C1 segment of cervical spinal cord (tissue), 14 donors: Measurements from ENCODE around the gene TBX22.
"Not testable (repeated sequence)": the region's sequence is repeated elsewhere in the genome, so short reads cannot be mapped to it uniquely, and the experiment has no call there.

Experiments used
- DNase-seq, 14 donors: peaks; one replicate each; lab custom pipeline; 2025; lab: John Stamatoyannopoulos, UW

TBX22 gene, protein sequence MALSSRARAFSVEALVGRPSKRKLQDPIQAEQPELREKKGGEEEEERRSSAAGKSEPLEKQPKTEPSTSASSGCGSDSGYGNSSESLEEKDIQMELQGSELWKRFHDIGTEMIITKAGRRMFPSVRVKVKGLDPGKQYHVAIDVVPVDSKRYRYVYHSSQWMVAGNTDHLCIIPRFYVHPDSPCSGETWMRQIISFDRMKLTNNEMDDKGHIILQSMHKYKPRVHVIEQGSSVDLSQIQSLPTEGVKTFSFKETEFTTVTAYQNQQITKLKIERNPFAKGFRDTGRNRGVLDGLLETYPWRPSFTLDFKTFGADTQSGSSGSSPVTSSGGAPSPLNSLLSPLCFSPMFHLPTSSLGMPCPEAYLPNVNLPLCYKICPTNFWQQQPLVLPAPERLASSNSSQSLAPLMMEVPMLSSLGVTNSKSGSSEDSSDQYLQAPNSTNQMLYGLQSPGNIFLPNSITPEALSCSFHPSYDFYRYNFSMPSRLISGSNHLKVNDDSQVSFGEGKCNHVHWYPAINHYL

DNA sequence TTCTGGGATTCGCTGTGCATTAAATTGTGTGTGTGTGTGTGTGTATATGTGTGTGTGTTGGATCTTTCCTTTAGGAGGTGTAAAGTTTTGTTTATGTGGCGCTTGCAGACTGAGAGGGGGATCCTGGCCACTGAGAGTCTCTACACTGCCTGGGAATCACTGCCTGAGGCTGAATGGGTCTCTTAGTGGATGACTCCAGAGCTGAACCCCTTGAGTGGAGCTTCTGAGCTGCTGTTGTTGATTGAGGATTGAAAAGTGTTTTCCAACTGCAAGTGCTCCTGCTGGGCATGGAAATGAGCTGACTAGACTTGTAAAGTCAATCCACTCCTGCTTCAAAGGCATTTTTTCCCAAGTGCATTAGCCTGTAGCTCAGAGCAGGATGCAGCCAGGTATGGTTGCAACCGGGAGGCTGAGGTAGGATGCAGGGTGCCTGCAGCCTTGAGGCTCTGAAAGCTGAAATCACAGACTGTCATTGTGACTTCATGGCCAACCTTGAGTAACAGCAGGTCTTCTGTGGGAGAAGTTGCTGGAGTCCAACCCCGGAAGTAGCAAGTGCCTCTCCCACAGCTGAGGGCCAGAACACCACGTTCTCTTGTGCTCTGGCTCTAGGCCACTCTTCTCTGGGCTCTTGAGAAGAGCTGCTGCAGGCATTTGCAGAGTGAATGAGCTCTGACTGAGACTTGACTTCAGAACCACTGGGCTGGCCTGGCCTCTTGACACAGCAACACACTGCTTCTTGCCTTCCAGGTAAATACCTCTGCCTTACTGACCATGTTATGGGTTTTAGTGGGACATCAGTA lies at the start of gene TBX22:
TSS of gene TBX22 (plus strand) at position 613 of the 800 bp plus-strand sequence. CDS start 7,517 bp downstream, outside the sequence.
- DNase-seq = no peak

DNA sequence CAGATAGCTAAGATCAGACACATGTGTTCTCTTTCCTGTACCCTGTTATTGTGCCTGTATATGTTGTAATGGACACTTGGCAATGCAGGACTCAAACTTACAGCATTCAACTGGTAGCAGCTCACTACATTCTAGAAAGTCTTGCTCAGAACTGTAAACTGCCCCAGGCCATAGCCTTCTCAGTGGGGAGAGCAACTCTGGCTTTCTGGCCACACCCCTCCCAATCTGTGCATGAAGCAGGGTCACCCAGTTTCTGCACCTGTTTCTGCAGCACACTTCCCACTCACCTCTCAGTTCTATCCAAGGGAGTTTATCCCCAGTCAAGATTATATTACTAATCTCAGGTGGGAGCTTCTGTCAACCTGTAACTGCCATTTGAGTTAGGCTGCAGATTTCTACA lies 38.9 kb upstream of the TBX22 start:
- no peak for DNase-seq

DNA sequence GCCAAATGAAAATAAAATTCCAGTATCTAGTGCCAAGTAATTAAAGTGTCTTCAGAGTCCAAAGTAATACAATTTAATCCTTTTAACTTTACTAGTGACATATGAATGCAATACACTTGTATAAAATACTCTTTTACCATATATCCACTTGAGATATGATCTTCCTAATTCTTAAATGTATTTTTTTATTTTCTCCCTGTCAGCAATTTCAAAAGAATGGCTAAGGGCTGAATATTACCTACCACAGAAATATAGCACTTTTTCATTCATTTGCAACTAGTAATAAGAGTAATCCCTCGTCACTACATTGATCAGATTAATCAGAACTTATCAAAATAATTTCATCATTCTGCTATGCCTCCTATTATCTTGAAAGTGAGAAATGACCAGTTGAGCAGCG lies 10.1 kb upstream of the TBX22 start:
- DNase-seq = no peak

DNA sequence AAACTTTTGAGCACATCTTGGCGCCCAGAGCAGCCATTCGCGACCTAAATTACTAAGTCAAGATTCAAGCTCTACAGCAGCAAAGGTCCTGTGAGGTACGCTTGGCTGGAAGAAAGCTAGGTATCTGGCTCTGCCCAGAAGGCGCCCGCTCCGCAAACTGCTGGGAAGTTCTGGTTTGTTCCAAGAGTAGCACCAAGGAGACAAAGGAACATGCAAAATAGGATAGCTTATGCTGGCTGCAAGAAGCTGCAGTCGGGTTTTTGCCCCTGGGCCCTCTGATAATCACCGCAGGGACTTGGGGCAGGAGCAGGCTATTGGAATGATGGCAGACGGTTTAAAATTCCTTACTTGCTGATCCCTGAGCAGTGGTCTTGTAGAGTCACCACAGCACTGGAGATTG lies 3.0 kb upstream of the TBX22 start:
- DNase-seq = no peak

DNA sequence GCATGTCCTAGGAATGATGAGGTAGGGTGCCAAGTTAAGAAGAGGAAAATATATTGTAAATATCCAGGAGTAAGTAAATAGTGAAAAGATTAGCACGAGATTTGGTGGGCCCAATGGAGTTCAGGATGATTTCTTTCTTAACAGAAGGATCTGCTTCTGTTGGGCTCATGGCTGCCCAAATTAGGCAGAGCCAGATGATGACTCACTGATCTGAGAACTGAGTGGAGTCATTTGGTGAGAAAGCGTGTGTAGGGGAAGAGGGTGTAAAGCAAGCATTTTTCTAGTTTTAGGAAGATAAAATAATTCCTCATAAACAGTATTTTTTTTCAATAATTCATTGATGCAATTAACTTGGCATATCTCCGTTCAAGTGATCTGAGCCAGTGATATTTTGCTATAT lies 1.6 kb downstream of the TBX22 start:
- DNase-seq = no peak

DNA sequence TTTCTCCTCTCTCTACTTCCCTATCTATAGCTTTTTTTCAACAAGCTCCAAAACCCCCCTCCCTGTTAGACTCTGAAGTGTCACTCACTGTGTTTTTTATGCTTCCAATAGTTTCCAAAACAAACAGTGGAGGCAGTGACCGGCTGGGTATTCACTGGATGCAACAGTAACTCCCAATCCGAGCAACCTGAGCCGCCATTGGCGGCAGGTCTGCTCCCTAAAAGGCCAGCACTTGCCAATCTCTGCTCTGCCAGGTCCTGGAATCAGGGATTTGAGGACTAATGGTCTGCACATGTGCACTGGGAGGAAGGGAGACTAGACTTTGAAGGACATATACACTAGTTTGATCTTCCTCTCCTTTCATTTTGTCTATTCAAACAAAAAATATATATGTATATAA lies 7.1 kb downstream of the TBX22 start:
- DNase-seq = no peak

DNA sequence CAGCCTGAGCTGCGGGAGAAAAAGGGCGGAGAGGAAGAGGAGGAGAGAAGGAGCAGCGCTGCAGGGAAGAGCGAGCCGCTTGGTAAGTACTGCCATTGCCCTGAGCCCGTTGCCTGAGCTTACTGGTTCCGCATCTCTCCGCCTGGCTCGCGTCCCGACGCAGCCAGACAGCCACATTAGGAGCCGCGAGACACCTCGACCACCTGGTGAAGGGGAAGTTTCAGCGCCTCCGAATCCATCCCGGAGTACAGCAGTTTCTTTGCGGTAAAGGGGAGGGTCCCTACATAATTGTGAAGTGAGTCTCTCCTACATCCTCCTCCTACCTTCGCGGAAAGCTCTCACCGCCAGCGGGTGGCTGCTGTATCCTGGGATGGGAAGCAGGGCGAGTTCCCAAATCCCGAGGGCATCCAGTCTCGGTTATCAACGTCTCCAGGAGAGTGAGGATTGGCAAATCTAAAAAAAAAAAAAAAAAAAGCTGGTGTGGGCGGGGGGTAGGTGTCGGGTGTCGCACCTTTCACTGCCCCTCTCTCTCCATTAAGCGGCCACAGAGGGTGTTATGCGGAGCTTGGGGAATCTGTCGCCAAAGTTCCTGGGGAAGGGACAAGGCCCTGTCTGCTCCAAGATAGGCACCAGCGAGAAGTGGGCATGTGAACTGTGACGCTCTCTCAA lies 7.9 kb downstream of the TBX22 start:
- DNase-seq = no peak

DNA sequence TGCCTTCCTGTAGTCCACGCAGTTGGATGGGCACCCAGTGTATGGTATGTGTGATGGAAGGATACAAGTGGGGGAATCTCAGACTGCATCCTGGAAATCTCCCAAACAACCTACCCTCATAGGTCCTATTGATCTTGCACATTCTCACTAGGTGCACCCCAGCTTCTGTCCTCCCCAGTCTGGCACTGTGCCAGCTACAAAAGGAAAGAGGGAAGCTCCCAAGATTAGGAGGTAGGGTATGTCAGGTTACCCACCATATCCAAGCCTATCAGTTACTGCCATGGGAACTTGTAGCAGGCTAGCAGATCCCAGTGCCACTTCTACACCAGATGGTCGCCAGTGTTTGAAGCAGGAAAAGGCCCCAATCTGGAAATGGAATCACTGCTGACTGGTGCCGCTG lies 11.6 kb downstream of the TBX22 start:
- DNase-seq = no peak

DNA sequence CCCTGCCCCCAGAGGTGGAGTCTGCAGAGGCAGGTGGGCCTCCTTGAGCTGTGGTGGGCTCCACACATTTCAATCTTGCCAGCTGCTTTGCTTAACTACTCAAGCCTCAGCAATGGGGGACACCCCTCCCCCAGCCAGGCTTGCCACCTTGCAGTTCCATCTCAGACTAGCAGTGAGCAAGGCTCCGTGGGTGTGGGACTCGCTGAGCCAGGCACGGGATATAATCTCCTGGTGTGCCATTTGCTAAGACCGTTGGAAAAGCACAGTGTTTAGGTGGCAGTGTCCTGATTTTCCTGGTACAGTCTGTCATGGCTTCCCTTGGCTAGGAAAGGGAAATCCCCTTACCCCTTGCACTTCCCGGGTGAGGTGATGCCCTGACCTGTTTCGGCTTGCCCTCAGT lies 51.6 kb downstream of the TBX22 start:
- DNase-seq = not testable (repeated sequence)

DNA sequence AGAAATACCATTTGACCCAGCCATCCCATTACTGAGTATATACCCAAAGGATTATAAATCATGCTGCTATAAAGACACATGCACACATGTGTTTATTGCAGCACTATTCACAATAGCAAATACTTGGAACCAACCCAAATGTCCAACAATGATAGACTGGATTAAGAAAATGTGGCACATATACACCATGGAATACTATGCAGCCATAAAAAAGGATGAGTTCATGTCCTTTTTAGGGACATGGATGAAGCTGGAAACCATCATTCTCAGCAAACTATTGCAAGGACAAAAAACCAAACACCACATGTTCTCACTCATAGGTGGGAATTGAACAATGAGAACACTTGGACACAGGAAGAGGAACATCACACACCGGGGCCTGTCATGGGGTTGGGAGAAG lies 61.1 kb downstream of the TBX22 start:
- DNase-seq = not testable (repeated sequence)
